Fibroblast of skin of scalp (primary cell): ENCODE results near the gene ADARB2.
"Not testable (repeated sequence)": the region's sequence is repeated elsewhere in the genome, so short reads cannot be mapped to it uniquely, and the experiment has no call there.

Source experiments
- DNase-seq: peaks from one replicate; pipeline ENCODE4 v3.0.0-alpha.2; 2013

The ADARB2 gene

GRCh38 chr10:1638889-1639419 is 98.4 kb downstream of the ADARB2 start:
- DNase-seq: no peak

- no peak for DNase-seq
Observed at GRCh38 chr10:1635340-1635739, 102.0 kb downstream of the ADARB2 start.

GRCh38 chr10:1634239-1634638 is 103.1 kb downstream of the ADARB2 start:
- DNase-seq: no peak

GRCh38 chr10:1633783-1634182 is 103.5 kb downstream of the ADARB2 start:
- no peak for DNase-seq

- no peak for DNase-seq
Observed at GRCh38 chr10:1632596-1632995, 104.7 kb downstream of the ADARB2 start.

- no peak for DNase-seq
Observed at GRCh38 chr10:1632141-1632540, 105.2 kb downstream of the ADARB2 start.

- no peak for DNase-seq
Observed at GRCh38 chr10:1631282-1631681, 106.0 kb downstream of the ADARB2 start.

- no peak for DNase-seq
Observed at GRCh38 chr10:1630304-1630703, 107.0 kb downstream of the ADARB2 start.

- no peak for DNase-seq
Observed at GRCh38 chr10:1629326-1630198, 107.8 kb downstream of the ADARB2 start.

- no peak for DNase-seq
Observed at GRCh38 chr10:1628757-1629156, 108.6 kb downstream of the ADARB2 start.

GRCh38 chr10:1627945-1628344 is 109.4 kb downstream of the ADARB2 start:
- DNase-seq: no peak

GRCh38 chr10:1626835-1627234 is 110.5 kb downstream of the ADARB2 start:
- no peak for DNase-seq

- no peak for DNase-seq
Observed at GRCh38 chr10:1626410-1626809, 110.9 kb downstream of the ADARB2 start.

- DNase-seq: no peak
Observed at GRCh38 chr10:1625731-1626130, 111.6 kb downstream of the ADARB2 start.

- no peak for DNase-seq
Observed at GRCh38 chr10:1625079-1625478, 112.2 kb downstream of the ADARB2 start.

GRCh38 chr10:1624240-1624639 is 113.1 kb downstream of the ADARB2 start:
- DNase-seq: no peak

- DNase-seq: no peak
Observed at GRCh38 chr10:1620803-1621202, 116.5 kb downstream of the ADARB2 start.

GRCh38 chr10:1617376-1618317 is 119.7 kb downstream of the ADARB2 start:
- not testable (repeated sequence) for DNase-seq

GRCh38 chr10:1616701-1617100 is 120.6 kb downstream of the ADARB2 start:
- DNase-seq: not testable (repeated sequence)

- DNase-seq: no peak
Observed at GRCh38 chr10:1615186-1615954, 122.0 kb downstream of the ADARB2 start.

- no peak for DNase-seq
Observed at GRCh38 chr10:1613511-1613910, 123.8 kb downstream of the ADARB2 start.

- no peak for DNase-seq
Observed at GRCh38 chr10:1612908-1613307, 124.4 kb downstream of the ADARB2 start.
